ENCODE data around the gene NFKB2. TPM values are rescaled to one million over a fixed set of nuclear protein-coding genes. Genes with fewer than 3 reads are reported as not detected.

NFKB2 gene
- total RNA-seq, 3 donors from 2014 or later: 26.9 to 72.2 (median 29.0) TPM

GRCh38 chr10:102410429-102411073 lies 15.0 kb downstream of the NFKB2 start:
- H3K4me3 ChIP-seq: no peak overlapping the region
- no peaks in the 10 kb centered on the region for H3K36me3 ChIP-seq (ENCODE audit: low read depth)
- ATAC-seq: peak; percentile 10
- peaks cover 8% of the 10 kb centered on the region for H3K4me1 ChIP-seq (ENCODE audit: low read depth)
- peak in 1 of 3 donors; percentile 60 for DNase-seq
- TF ChIP-seq CTCF (IDR thresholded peaks at IDR 0.05): no peak
- intact Hi-C loops (cut with DNase I, micrococcal nuclease): no loop called here
- H3K9me3 ChIP-seq: no peaks in the 10 kb centered on the region

GRCh38 chr10:102411341-102412255 lies 16.1 kb downstream of the NFKB2 start:
- no peaks in the 10 kb centered on the region for H3K36me3 ChIP-seq (ENCODE audit: low read depth)
- no peak for ATAC-seq

DNA sequence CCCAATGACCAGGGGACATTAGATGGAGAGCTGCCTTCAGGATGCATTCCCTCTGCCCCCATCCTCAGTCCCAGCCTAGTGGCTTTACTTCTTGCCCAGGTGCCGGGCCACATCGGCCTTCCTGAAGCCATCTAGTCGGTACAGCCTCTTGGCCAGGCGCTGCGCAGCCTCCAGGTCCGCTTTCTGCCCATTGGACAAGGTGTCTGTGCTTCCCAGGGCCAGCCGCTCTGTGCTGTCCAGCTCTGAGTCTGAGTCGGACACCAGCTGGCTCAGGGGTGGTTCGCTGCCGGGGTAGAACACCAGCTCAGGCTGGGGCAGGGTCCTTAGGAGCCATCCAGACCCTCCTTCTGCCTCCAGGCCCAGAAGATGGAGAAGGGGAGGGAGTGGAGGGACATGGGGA lies 16.8 kb downstream of the NFKB2 start:
- no peaks in the 10 kb centered on the region for H3K36me3 ChIP-seq (ENCODE audit: low read depth)
- intact Hi-C loops (cut with DNase I, micrococcal nuclease): no loop called here
- no peak for TF ChIP-seq CTCF (IDR thresholded peaks at IDR 0.05)
- peaks cover 8% of the 10 kb centered on the region for H3K4me1 ChIP-seq (ENCODE audit: low read depth)
- H3K4me3 ChIP-seq: no peak overlapping the region
- DNase-seq: no peak
- no peaks in the 10 kb centered on the region for H3K9me3 ChIP-seq
- ATAC-seq: no peak

More at GRCh38 chr10:102411341-102412255, 16.1 kb downstream of the NFKB2 start:
- intact Hi-C loops (cut with DNase I, micrococcal nuclease): no loop called here
- DNase-seq: no peak
- Histone ChIP-seq H3K4me1 (ENCODE audit: low read depth) (peaks cover 8% of the 10 kb centered on the region), H3K9me3 (no peaks in the 10 kb centered on the region), H3K4me3 (no peak overlapping the region)
- no peak for TF ChIP-seq CTCF (IDR thresholded peaks at IDR 0.05)

DNA sequence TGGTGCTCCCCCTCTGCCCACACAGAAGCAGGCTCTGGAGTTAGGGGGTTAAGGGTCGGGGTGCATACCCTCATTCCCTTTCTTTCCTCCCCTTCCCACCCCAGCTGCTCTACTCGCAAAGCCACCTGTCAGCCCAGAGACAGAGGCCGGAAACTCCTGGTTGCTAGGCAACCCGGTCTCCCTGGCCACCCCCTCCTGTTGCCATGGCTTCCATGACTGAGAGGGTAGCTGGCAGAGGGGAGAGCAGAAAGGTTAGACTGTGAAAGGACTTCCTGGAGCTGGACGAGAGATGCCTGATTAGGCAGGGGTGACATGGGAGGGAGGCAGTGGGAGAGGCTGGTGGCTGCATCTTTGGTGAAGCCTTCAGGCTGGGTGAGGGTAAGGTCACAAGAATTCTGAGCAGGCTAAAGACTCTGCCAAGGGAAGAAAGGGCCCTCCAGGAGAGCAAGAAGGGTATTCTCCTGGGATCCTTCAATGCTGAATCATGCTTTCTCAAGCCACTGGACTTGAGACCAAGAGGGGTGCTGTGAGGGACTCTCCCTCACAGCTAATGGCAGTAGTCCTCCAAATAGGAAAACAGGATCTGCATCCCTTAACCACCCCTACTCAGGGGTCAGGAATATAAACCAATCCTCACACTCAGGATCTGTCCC lies 17.7 kb downstream of the NFKB2 start:
- no peak for TF ChIP-seq CTCF (IDR thresholded peaks at IDR 0.05)
- no peak overlapping the region for H3K4me3 ChIP-seq
- H3K4me1 ChIP-seq (ENCODE audit: low read depth): peaks cover 8% of the 10 kb centered on the region
- ATAC-seq (no peak), DNase-seq (no peak)
- H3K9me3 ChIP-seq: no peaks in the 10 kb centered on the region
- no peaks in the 10 kb centered on the region for H3K36me3 ChIP-seq (ENCODE audit: low read depth)
- intact Hi-C loops (cut with DNase I, micrococcal nuclease): no loop called here

DNA sequence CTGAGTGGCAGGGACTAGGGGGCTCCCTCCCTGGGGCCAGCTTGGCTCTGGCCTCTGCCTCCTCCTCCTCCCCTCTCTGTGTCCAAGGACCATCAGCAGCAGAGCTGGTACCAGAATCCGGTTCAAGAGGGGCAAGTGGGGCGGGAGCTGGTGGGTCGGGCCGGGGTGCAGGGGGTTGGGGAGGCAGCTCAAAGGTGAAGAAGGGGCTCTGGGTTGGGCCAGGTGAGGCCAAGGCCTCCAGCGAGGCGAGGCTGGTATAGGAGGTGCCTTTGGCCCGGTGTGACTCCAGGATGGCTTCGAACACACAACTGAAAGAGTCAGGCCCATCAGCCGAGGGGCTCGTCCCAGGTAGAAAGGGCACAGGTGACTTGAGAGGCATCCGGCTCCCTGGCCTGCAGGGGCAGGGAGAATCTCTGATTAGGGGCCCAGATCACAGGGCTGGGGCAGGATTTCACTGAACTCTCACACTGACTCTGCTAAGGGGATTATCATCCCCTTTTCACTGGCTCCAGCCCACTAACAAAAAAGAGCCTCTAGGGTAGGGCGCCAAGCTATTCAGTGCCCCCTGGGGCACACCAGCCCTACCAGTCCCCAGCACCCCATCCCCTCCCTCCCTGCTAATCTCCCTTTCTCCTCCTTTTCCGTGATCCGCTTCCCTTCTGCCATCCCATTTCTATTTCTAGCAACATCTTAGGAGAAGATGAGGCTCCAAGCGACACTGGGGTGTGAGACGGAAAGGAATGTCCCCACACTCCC lies 18.5 kb downstream of the NFKB2 start:
- H3K9me3 ChIP-seq: no peaks in the 10 kb centered on the region
- peaks cover 5% of the 10 kb centered on the region for H3K4me1 ChIP-seq (ENCODE audit: low read depth)
- TF ChIP-seq CTCF (IDR thresholded peaks at IDR 0.05): no peak
- no peak overlapping the region for H3K4me3 ChIP-seq
- H3K36me3 ChIP-seq (ENCODE audit: low read depth): no peaks in the 10 kb centered on the region
- intact Hi-C loops (cut with DNase I, micrococcal nuclease): no loop called here
- DNase-seq (no peak), ATAC-seq (no peak)

Measured in mucosa of descending colon (tissue), 3 donors.